Measurements from ENCODE around the gene CRYBA2. TPM values are rescaled to one million over a fixed set of nuclear protein-coding genes. Genes with fewer than 3 reads are reported as not detected.

The CRYBA2 gene
- total and polyA plus RNA-seq, 9 of the 15 experiments (the other 6 are each of a cell fraction or from before 2014, with no cell fraction given), result 0.11 to 1.8 (median 0.62) TPM; not detected in 5

DNA sequence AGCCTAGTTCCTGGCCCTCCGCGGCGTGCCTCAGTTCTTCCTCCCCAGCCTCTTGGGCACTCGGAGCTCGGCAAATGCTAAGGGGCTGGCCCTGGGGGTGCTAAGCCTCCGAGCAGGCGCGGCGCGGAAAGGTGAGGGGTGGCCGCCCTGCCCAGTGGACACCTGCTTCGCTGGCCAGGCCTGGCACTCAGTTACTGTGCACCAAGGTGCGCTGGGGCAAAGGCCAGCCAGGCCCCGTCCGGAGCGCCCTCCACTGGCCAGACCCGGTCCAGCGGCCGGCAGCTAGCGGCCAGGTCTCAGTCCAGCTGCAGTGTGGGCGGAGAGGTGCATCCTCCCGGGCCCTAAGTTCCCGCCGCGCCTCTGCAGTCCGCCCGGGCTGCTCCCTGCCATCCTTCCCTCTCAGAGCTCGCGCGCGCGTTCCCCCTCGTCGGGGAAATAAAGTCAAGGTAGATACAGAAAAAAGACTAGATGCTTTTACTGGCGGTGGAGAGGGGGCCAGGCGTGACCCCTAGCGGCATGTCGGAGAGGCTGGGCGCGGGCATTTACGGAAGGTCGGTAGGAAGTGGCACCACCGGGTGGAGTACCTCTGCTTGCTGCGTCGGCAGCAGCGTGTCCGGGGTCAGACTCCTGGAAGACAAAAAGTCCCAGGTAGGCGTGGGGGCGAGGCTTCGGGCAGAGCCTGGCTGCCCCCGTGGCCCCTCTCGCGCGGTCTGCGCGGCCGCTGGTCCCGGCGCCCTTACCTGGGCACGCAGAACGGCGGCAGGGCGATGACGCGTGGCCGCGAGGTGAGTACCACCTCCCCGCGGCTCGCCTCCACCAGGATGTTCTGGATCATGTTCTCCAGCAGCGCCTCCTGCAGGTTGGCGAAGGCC, 9.4 kb upstream of the CRYBA2 start:
- in situ Hi-C loops (cut with MboI) (no loop called here), intact Hi-C loops (cut with micrococcal nuclease) (no loop called here)
- no peaks in the 10 kb centered on the region for H3K79me2 ChIP-seq (ENCODE audit: control insufficient read depth, insufficient read depth, low read length)
- ATAC-seq (peak; percentile 95), DNase-seq (ENCODE audit: extremely low read depth in 1 of 4, low spot score in 3 of 4) (peak; percentile 74 to 83 (median 82)), FAIRE-seq (no peak)
- ChIA-PET CTCF (ENCODE audit: low intra/inter-chr PET ratio) (no interaction called here), POLR2A (interaction anchor here (0.6 to 0.8 kb wide), 2 partner anchors 122 to 428 kb away, joined by 3 read pairs; no protein-coding TSS in a partner anchor)
- H3K4me3 ChIP-seq, result no peak overlapping the region
- WGBS (ENCODE audit: insufficient coverage, low coverage, missing lambda C conversion rate), result 19% methylated on average over 35 of the region's 72 CpGs
- BruUV-seq (replicated peaks), result no TSS peak
- H3K4me1 ChIP-seq (replicated peaks in 1 of 2; ENCODE audit: control insufficient read depth in 2 of 2, insufficient read depth in 2 of 2, low read length in 2 of 2), result peaks cover 9 to 32% of the 10 kb centered on the region in 2 experiments
- H3K36me3 ChIP-seq (ENCODE audit: control insufficient read depth, insufficient read depth, low read length), result no peaks in the 10 kb centered on the region
- H3K9me3 ChIP-seq (replicated peaks; ENCODE audit: control insufficient read depth, insufficient read depth, low read depth, low read length), result no peaks in the 10 kb centered on the region
- H4K20me1 ChIP-seq (replicated peaks; ENCODE audit: control insufficient read depth, insufficient read depth, low read length), result no peaks in the 10 kb centered on the region
- peaks cover 0 to 32% of the 10 kb centered on the region in 2 experiments; a peak in 2 of 5 replicates for H3K27me3 ChIP-seq (ENCODE audit: control insufficient read depth in 2 of 2, insufficient read depth in 2 of 2, low read length in 2 of 2)
- no peaks in the 10 kb centered on the region for H3K9me1 ChIP-seq (ENCODE audit: control insufficient read depth, insufficient read depth, low read length)
- H3K4me2 ChIP-seq (ENCODE audit: insufficient read depth, low read length), result peak overlapping the region; percentile 50
- peak overlapping the region; percentile 66; the same call in 1 of the 2 replicates for H2AFZ ChIP-seq (ENCODE audit: low read depth, low read length)
- no peak overlapping the region for H3K27ac ChIP-seq (ENCODE audit: extremely low read depth, low read depth, low read length)
- no peak overlapping the region for H3K9ac ChIP-seq (ENCODE audit: insufficient read depth in 1 of 2, low read depth in 2 of 2, low read length in 2 of 2)
- TF ChIP-seq, protein P1, sequence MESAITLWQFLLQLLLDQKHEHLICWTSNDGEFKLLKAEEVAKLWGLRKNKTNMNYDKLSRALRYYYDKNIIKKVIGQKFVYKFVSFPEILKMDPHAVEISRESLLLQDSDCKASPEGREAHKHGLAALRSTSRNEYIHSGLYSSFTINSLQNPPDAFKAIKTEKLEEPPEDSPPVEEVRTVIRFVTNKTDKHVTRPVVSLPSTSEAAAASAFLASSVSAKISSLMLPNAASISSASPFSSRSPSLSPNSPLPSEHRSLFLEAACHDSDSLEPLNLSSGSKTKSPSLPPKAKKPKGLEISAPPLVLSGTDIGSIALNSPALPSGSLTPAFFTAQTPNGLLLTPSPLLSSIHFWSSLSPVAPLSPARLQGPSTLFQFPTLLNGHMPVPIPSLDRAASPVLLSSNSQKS (CRISPR knock-in tag; IDR thresholded peaks at IDR 0.05), result no peak
- TF ChIP-seq MYC (IDR thresholded peaks at IDR 0.05; ENCODE audit: low read depth, low read length), result peak; percentile 15; the same call in 1 of the 2 replicates
- no peak for TF ChIP-seq MYC (CRISPR knock-in tag; IDR thresholded peaks at IDR 0.05; ENCODE audit: borderline replicate concordance, low read depth)
- TF ChIP-seq, protein P2, sequence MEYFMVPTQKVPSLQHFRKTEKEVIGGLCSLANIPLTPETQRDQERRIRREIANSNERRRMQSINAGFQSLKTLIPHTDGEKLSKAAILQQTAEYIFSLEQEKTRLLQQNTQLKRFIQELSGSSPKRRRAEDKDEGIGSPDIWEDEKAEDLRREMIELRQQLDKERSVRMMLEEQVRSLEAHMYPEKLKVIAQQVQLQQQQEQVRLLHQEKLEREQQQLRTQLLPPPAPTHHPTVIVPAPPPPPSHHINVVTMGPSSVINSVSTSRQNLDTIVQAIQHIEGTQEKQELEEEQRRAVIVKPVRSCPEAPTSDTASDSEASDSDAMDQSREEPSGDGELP (CRISPR knock-in tag; IDR thresholded peaks at IDR 0.05; ENCODE audit: borderline replicate concordance), result peak; percentile 81
- TF ChIP-seq, protein P3, sequence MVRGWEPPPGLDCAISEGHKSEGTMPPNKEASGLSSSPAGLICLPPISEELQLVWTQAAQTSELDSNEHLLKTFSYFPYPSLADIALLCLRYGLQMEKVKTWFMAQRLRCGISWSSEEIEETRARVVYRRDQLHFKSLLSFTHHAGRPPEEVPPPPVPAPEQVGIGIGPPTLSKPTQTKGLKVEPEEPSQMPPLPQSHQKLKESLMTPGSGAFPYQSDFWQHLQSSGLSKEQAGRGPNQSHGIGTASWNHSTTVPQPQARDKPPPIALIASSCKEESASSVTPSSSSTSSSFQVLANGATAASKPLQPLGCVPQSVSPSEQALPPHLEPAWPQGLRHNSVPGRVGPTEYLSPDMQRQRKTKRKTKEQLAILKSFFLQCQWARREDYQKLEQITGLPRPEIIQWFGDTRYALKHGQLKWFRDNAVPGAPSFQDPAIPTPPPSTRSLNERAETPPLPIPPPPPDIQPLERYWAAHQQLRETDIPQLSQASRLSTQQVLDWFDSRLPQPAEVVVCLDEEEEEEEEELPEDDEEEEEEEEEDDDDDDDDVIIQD (CRISPR knock-in tag; IDR thresholded peaks at IDR 0.05), result no peak
- 0 out of 2 replicates have a peak, but pooled peaks have one; percentile 33 for TF ChIP-seq SP1 (CRISPR knock-in tag; IDR thresholded peaks at IDR 0.05)
- TF ChIP-seq CTBP1 (IDR thresholded peaks at IDR 0.05; ENCODE audit: borderline replicate concordance), result peak; percentile 36; the same call in 1 of the 2 replicates
- 0 out of 2 replicates have a peak, but pooled peaks have one; percentile 22 for TF ChIP-seq JUND (IDR thresholded peaks at IDR 0.05; ENCODE audit: borderline replicate concordance, low read depth, low read length)
- no peak for TF ChIP-seq JUND (tag; IDR thresholded peaks at IDR 0.05; ENCODE audit: borderline replicate concordance, low read depth, low read length)
- TF ChIP-seq, protein P4, sequence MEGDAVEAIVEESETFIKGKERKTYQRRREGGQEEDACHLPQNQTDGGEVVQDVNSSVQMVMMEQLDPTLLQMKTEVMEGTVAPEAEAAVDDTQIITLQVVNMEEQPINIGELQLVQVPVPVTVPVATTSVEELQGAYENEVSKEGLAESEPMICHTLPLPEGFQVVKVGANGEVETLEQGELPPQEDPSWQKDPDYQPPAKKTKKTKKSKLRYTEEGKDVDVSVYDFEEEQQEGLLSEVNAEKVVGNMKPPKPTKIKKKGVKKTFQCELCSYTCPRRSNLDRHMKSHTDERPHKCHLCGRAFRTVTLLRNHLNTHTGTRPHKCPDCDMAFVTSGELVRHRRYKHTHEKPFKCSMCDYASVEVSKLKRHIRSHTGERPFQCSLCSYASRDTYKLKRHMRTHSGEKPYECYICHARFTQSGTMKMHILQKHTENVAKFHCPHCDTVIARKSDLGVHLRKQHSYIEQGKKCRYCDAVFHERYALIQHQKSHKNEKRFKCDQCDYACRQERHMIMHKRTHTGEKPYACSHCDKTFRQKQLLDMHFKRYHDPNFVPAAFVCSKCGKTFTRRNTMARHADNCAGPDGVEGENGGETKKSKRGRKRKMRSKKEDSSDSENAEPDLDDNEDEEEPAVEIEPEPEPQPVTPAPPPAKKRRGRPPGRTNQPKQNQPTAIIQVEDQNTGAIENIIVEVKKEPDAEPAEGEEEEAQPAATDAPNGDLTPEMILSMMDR (IDR thresholded peaks at IDR 0.05 in 2 of 3, conservative IDR thresholded peaks at IDR 0.05 in 1 of 3; ENCODE audit: insufficient read depth in 2 of 3, low read depth in 1 of 3, low read length in 3 of 3), result peak; percentile 59 to 90 (median 61); a peak in 5 of 6 replicates
- TF ChIP-seq, protein P5, sequence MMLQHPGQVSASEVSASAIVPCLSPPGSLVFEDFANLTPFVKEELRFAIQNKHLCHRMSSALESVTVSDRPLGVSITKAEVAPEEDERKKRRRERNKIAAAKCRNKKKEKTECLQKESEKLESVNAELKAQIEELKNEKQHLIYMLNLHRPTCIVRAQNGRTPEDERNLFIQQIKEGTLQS (IDR thresholded peaks at IDR 0.05), result no peak
- TF ChIP-seq, protein P5 (CRISPR knock-in tag; conservative IDR thresholded peaks at IDR 0.05), result no peak
- TF ChIP-seq ZNF76 (CRISPR knock-in tag; IDR thresholded peaks at IDR 0.05; ENCODE audit: borderline replicate concordance), result no peak

Measured in K562 (cell line).